Cardiac septum (tissue), 1 donor: ENCODE results near the gene NOXRED1. TPM values are rescaled to one million over a fixed set of nuclear protein-coding genes. Genes with fewer than 3 reads are reported as not detected.

Experiments
- DNase-seq: peaks from one replicate; pipeline ENCODE4 v3.0.0-alpha.2; 2020; ENCODE audit warnings: low spot score
- intact Hi-C: fragments of 100-400 bp; cut with DNase I; formaldehyde crosslinking; loops from one replicate; pipeline ENCODE4 v1.14.0; 2022
- long read RNA-seq: library from polyadenylated mRNA; unstranded; transcript quantifications from one replicate; pipeline ENCODE4 v2.0.0, GENCODE V29; 2021
- total RNA-seq: library from RNA; stranded (reverse); fragmentation: NEBNext Ultra II Directional; extraction: Animal tissue kit (Norgen Biotek cat#: 25700); gene quantifications from one replicate; pipeline ENCODE4 v1.2.1, GENCODE V29; 2021
- donor health status: DM: no; HTN: no; CAD: no.

The NOXRED1 gene, protein sequence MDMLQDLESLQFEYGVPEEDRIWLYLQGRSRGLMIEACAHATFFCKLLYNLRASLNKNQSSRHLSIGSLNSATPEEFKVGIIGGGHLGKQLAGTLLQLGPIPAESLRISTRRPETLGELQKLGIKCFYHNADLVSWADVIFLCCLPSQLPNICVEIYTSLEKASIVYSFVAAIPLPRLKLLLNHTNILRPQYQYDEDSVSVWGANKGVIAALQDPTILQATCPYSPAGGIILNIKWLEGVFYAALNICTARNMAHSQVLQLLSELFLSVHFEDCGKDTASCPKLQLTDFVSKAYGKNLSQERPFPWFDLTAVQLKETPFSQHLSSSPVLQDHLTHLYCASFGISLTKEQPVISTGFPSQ
- total RNA-seq = not detected
- long read RNA-seq = 0 reads

DNA sequence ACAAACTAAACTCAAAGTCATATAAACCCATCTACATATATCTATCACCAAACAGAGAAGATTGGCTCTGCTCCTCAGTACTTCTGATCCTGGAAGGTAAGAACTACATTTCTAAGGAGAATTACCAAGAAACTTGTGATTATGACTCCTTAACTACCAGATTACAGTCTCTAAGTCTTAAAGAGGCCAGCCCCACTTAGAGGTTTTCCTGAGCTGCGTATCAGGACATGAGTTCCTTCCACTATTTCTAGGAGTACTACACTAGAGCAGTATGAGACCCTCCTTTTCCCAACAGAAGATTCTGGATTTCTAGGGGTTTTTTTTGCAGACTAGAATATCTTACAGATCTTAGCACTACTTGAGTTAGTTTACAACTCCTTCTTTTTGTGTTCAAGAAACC, at the start of gene NOXRED1:
Gene NOXRED1, minus strand, starts transcription at position 101 of the 400 bp plus-strand sequence. CDS start 634 bp downstream, outside the sequence.
- no peak for DNase-seq
- intact Hi-C loops = no loop called here

DNA sequence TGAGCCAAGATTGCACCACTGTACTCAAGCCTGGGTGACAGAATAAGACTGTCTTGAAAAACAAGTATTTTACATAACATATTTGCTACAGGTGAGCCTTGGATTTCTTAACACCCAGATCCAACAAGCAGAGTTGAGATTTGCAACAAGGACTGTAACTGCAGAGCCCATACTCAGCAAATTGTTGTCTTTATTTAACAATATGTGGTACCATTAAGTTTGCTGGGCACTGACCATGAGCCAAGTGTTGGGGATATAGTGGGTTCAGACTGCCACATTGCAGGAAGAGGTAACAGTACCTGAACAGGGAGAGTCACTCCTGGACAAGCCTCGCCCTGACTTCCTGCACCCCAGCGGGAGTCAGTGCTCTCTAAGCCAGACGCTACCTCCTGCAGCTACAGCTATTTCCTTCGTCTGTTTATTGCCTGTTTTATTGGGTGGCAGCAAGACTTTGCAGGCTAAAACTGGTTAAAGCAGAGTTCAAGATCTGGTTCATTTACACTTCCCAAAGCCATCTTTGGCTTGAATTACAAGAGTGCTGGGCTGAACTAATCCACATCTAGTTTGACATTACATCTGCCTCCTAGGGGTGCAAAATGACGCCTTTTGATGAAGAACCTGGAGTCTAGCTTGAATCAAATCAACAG, 47.0 kb upstream of the NOXRED1 start:
- intact Hi-C loops = no loop called here
- DNase-seq = peak; percentile 9

- intact Hi-C loops = no loop called here
- DNase-seq = peak; percentile 1
Observed at GRCh38 chr14:77469539-77469938, 46.2 kb upstream of the NOXRED1 start.

DNA sequence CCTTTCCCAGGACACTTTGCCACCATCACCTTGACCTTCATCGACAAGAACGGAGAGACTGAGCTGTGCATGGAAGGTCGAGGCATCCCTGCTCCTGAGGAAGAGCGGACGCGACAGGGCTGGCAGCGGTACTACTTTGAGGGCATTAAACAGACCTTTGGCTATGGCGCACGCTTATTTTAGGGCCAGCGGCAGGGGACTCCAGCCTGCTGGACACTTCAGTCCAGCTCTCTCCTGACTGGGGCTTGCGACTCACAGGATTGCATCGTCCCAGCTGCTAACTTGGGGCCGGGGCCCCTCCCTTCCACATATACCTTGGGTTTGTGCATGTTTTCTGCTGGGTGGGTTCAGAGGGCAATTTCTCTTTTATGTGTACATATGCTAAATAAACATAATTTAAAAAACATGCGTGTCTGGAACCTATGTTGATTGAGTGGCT, 45.8 kb upstream of the NOXRED1 start:
- intact Hi-C loops = no loop called here

GRCh38 chr14:77467801-77468200, 44.5 kb upstream of the NOXRED1 start:
- DNase-seq = no peak

More for the DNA sequence above, 45.8 kb upstream of the NOXRED1 start:
- DNase-seq = peak; percentile 63

GRCh38 chr14:77459072-77459723, 35.9 kb upstream of the NOXRED1 start:
- intact Hi-C loops = loop anchor here (5.0 kb wide), 2 partner anchors 88 to 248 kb away; partner anchors contain the start of genes ALKBH1 and SLIRP
- no peak for DNase-seq

More at GRCh38 chr14:77467801-77468200, 44.5 kb upstream of the NOXRED1 start:
- intact Hi-C loops = no loop called here

DNA sequence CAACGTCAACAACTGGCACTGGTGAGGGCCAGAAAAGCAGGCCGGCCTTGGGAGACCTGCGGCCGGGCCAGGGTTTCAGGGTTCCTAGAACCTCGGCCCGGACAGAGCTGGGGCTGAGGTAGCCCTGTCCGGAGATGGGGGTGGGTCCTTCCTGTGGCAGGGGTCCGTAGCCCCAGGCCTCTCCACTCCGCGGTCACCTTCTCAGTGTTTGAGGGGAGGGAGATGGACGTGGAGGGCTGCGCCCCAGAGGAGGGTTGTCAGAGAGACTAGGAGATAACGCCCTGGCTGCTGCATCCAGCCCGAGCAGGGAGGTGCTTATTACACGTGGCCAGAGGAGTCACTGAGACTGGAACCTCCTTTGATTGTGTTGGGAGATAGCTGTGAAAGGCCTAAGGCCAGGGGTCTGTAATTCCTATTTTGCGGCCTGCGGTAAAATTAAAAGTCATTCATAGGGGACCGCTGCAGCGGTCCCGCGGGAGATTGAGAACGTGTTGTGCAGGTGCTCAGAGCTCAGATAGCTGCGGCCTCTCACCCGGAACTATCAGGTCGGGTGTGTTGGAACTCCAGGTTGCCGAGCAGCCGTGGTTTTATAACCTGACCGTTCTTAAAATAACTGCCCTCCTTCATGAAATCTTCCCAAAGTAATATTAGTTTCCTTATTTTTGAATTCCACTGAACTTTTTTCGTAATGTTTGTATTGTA, 35.1 kb upstream of the NOXRED1 start:
- no peak for DNase-seq
- intact Hi-C loops = loop anchor here (5.0 kb wide), 2 partner anchors 89 to 249 kb away; partner anchors contain the start of genes ALKBH1 and SLIRP

DNA sequence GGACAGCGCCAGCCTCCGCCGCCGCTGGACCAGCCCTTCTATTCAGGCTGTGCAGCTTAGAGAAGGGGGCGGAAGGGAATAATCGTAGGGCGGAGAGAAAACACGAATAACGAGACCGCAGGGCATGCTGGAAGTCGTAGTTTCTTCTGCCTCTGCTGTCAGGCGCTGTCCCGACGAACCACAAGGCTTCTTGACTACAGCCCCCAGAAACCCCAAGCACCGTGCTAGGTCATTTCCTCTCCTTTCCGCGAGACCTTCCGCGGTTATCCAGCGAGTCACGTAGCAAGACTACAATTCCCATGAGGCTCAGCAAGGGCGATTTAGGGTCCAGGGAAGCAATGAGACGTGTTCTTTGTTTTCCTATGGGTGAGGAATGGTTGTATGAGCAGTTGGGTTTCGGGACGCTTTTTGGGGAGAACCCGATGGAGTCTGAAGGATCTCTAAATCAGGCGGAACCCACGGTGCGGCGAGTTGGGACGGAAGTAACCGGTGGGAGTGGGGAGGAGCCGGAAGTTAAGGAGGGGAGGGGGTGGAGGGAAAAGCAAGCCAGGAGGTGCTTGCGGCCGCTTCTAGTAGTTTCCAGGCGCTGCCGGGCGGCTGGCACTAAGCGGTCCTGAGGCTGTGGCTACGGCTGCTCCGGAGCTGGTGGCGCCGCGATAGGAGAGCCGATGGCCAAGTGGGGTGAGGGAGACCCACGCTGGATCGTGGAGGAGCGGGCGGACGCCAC, 34.4 kb upstream of the NOXRED1 start, which contains the start of the genes AHSA1 and VIPAS39:
Gene AHSA1, plus strand, starts transcription at position 572 of the 727 bp plus-strand sequence. Its CDS starts 97 bp downstream, at position 669.
Gene VIPAS39, minus strand, starts transcription at position 80 of the 727 bp plus-strand sequence. CDS start 3,499 bp downstream, outside the sequence.
- intact Hi-C loops = loop anchor here (2.0 to 5.0 kb wide), 3 partner anchors 90 to 250 kb away; partner anchors contain the start of genes ALKBH1, GSTZ1, POMT2 and SLIRP

DNA sequence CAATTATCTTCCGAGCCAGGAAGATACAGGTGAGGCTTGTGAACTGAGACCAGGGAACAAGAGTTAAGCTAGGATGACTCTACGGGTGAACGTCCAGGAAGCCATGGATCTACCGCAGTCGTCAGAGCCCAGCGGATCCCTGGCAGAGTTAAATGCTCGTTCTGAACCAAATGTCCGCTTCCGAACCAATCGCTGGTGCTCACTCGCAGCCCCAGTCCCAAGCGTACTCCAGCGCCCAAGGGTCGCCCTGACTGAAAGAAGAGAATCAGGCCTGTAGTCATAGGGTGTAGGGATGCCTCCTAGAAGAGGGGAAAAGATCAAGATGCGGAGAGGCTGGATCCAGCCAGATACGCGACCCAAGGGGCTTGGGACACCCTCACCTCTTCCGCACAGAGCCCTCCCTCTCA, 33.8 kb upstream of the NOXRED1 start:
- intact Hi-C loops = loop anchor here (2.0 to 5.0 kb wide), 3 partner anchors 90 to 250 kb away; partner anchors contain the start of genes ALKBH1, GSTZ1, POMT2 and SLIRP
- DNase-seq = no peak

More for the DNA sequence above, 34.4 kb upstream of the NOXRED1 start, which contains the start of the genes AHSA1 and VIPAS39:
- peak; percentile 98 for DNase-seq

DNA sequence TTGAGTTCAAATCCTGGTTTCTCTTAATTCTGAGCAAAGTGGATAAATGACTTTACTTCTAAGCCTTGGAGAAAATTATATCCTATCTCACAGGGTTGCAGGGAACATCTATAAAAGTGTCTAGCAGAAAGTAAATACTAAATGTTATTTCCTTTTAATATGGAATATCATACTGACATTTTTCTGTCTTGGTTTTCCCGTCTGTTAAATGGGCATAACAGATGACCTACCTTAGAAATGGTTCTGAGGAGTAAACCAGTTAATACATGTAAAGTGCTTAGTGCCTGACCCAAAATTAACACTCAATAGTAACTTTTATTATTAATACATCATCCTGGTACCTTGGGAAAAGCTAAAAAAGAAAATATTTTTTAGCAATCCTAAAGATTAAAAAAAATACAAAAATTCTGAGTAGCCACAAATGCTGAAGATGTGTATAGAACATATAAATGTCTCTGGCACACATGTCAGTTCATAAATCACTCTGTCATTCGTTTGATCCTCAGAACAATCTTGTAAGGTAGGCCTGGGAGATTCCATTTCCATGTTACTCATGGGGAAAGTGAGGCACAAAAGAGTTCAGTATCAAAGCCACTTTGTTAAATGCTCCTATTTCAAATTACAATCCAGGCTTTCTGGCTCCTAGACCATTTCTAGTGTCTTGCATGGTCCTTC, 32.8 kb upstream of the NOXRED1 start:
- intact Hi-C loops = loop anchor here (2.0 to 5.0 kb wide), 3 partner anchors 91 to 251 kb away; partner anchors contain the start of genes ALKBH1, GSTZ1, POMT2 and SLIRP
- no peak for DNase-seq

DNA sequence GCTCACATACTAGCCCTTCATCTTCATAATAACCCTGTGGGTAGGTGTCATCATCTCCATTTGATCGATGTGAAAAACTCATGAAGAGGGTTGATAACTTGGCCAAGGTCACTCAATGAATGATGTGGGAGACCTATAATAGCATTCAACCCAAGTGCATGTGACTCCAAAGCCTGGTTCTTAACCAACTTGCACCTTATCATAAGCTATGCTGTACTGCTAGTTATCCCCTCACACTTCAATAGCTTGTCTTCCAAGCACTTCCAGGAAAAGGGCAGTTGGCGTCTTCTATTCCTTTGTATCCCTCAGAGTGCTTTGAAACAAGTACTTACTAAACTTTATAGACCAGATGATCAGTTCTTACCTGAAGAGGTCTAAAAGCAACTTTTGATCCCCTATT, 18.9 kb upstream of the NOXRED1 start:
- intact Hi-C loops = no loop called here
- DNase-seq = no peak

GRCh38 chr14:77439861-77440260, 16.5 kb upstream of the NOXRED1 start:
- DNase-seq = no peak
- intact Hi-C loops = no loop called here

- DNase-seq = no peak
- intact Hi-C loops = no loop called here
Observed at GRCh38 chr14:77438596-77438995, 15.3 kb upstream of the NOXRED1 start.

DNA sequence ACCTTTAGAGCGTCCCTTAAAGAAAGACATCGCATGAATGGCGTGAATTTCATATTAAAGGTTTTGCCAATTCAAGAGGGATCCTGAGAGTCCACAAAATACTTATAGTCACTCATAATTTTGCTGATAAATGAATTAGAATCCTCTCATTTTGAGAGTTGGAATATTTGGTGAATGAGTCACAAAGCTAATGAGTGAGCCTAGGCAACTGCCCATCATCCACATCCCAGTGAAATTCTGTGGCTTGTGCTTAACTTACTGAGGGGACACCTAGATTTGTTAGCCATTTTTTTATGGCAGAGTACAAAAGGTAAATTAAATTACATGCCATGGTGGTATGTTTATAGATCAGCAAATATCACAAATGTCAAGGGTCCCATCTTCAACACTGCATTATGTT, 12.7 kb upstream of the NOXRED1 start:
- no peak for DNase-seq
- intact Hi-C loops = no loop called here

GRCh38 chr14:77426396-77426795, 3.1 kb upstream of the NOXRED1 start:
- intact Hi-C loops = no loop called here
- no peak for DNase-seq

DNA sequence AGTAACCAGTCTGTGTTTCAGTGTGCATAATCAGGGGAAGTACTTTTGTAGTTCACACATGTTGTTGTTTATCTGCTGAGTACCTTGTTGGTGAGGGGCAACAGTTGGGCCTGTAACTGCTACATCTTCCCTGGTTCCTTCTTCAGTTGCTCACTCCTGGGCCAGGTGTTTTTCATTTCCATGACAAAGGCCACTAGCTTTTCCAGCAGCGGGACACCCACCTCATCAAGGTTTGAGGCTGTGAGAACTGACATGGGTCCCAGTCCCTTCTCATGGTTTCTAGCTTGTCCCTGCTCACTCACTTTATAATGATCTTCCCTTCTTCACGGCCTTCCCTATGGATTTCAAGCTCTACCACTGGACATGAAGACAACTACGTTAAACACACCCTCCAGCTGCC, 1.5 kb upstream of the NOXRED1 start:
- no peak for DNase-seq
- intact Hi-C loops = no loop called here

- DNase-seq = no peak
- intact Hi-C loops = no loop called here
Observed at GRCh38 chr14:77421201-77421600, 2.1 kb downstream of the NOXRED1 start.

GRCh38 chr14:77416836-77417235, 6.5 kb downstream of the NOXRED1 start:
- intact Hi-C loops = no loop called here
- DNase-seq = no peak
